ENCODE measurements around the gene KRTAP10-3. TPM values are rescaled to one million over a fixed set of nuclear protein-coding genes. Genes with fewer than 3 reads are reported as not detected.

Gene KRTAP10-3
- total RNA-seq, 1 experiment from 2014 or later: not detected

- TF ChIP-seq CTCF (IDR thresholded peaks at IDR 0.05 in 2 of 3, conservative IDR thresholded peaks at IDR 0.05 in 1 of 3; ENCODE audit: borderline replicate concordance in 1 of 3, insufficient read depth in 1 of 3, low read depth in 2 of 3, low read length in 2 of 3): no peak
- TF ChIP-seq ATF3 (IDR thresholded peaks at IDR 0.05): no peak
- no peak for TF ChIP-seq CEBPB (IDR thresholded peaks at IDR 0.05; ENCODE audit: low read depth)
- no peak for TF ChIP-seq EZH2phosphoT487 (IDR thresholded peaks at IDR 0.05; ENCODE audit: borderline replicate concordance)
- no peak for TF ChIP-seq TCF7L2 (IDR thresholded peaks at IDR 0.05; ENCODE audit: borderline replicate concordance, extremely low read depth, insufficient read depth, insufficient read length)
- TF ChIP-seq ELF1 (IDR thresholded peaks at IDR 0.05; ENCODE audit: borderline replicate concordance, low read depth): no peak
- no peak for TF ChIP-seq POLR2AphosphoS5 (IDR thresholded peaks at IDR 0.05; ENCODE audit: low read depth, low read length)
Measured at GRCh38 chr21:44511938-44512275, 46.7 kb downstream of the KRTAP10-3 start (continued).

- Histone ChIP-seq H3K9ac (ENCODE audit: low read length) (no peak overlapping the region), H3K79me2 (ENCODE audit: insufficient read depth, low read length) (no peaks in the 10 kb centered on the region), H3K36me3 (ENCODE audit: control insufficient read depth in 1 of 2, insufficient read depth in 2 of 2, low read length in 2 of 2) (no peaks in the 10 kb centered on the region), H3K4me2 (ENCODE audit: low read length) (peak overlapping the region; percentile 67; the same call in 1 of the 2 replicates), H3K4me1 (ENCODE audit: control insufficient read depth in 1 of 2, insufficient read depth in 2 of 2, low read length in 2 of 2) (peaks cover 9 to 15% of the 10 kb centered on the region in 2 experiments), H3K27ac (ENCODE audit: low read depth, low read length) (no peak overlapping the region), H3K4me3 (replicated peaks in 1 of 2; ENCODE audit: low read depth in 1 of 2, low read length in 2 of 2) (no peak overlapping the region), H2AFZ (ENCODE audit: low read depth, low read length, poor library complexity, severe bottlenecking) (no peak overlapping the region), H3K27me3 (ENCODE audit: insufficient read depth, low read length) (no peaks in the 10 kb centered on the region), H3K9me3 (ENCODE audit: control insufficient read depth in 1 of 2, insufficient read depth in 1 of 2, low read depth in 1 of 2, low read length in 2 of 2) (no peaks in the 10 kb centered on the region), H3K9me2 (ENCODE audit: insufficient read depth) (no peaks in the 10 kb centered on the region), H4K20me1 (ENCODE audit: insufficient read depth) (no peaks in the 10 kb centered on the region)
- CTCF ChIA-PET: interaction anchor here (0.9 to 2.2 kb wide), 8 partner anchors 10 to 627 kb away, joined by 3 to 38 read pairs (median 7); no protein-coding TSS in a partner anchor
- DNase-seq (ENCODE audit: low read depth, low spot score) (no peak), ATAC-seq (no peak)
- RAD21 ChIA-PET (ENCODE audit: low non-redundant PET in 1 of 2, low total read pairs in 2 of 2, uncharacterized antibody in 2 of 2, unreplicated experiment in 2 of 2): interaction anchor here (1.1 to 1.3 kb wide), 2 partner anchors 231 to 282 kb away, joined by 5 to 6 read pairs; no protein-coding TSS in a partner anchor
- POLR2A ChIA-PET: interaction anchor here (1.3 kb wide), 1 partner anchor 282 kb away, joined by 7 read pairs; no protein-coding TSS in a partner anchor
- BruUV-seq (replicated peaks): no TSS peak
- no peak for TF ChIP-seq POLR2A (IDR thresholded peaks at IDR 0.05; ENCODE audit: borderline replicate concordance, extremely low read depth, insufficient read depth, insufficient read length)
- TF ChIP-seq ZNF274 (IDR thresholded peaks at IDR 0.05; ENCODE audit: low read depth, low read length): no peak
- TF ChIP-seq CTCF (IDR thresholded peaks at IDR 0.05 in 2 of 3, conservative IDR thresholded peaks at IDR 0.05 in 1 of 3; ENCODE audit: borderline replicate concordance in 1 of 3, insufficient read depth in 1 of 3, low read depth in 2 of 3, low read length in 2 of 3): no peak
- no peak for TF ChIP-seq EZH2phosphoT487 (IDR thresholded peaks at IDR 0.05; ENCODE audit: borderline replicate concordance)
- TF ChIP-seq TCF7L2 (IDR thresholded peaks at IDR 0.05; ENCODE audit: borderline replicate concordance, extremely low read depth, insufficient read depth, insufficient read length): no peak
- TF ChIP-seq CEBPB (IDR thresholded peaks at IDR 0.05; ENCODE audit: low read depth): no peak
- no peak for TF ChIP-seq EZH2 (IDR thresholded peaks at IDR 0.05)
- no peak for TF ChIP-seq ZFX (IDR thresholded peaks at IDR 0.05)
- no peak for TF ChIP-seq CBX3 (IDR thresholded peaks at IDR 0.05; ENCODE audit: low read depth)
- TF ChIP-seq ATF3 (IDR thresholded peaks at IDR 0.05): no peak
- TF ChIP-seq FOSL1 (IDR thresholded peaks at IDR 0.05; ENCODE audit: low read depth): no peak
- no peak for TF ChIP-seq SP1 (IDR thresholded peaks at IDR 0.05; ENCODE audit: low read depth)
- TF ChIP-seq JUND (IDR thresholded peaks at IDR 0.05): no peak
- no peak for TF ChIP-seq ELF1 (IDR thresholded peaks at IDR 0.05; ENCODE audit: borderline replicate concordance, low read depth)
- no peak for TF ChIP-seq EGR1 (IDR thresholded peaks at IDR 0.05; ENCODE audit: low read depth)
- TF ChIP-seq YY1 (IDR thresholded peaks at IDR 0.05; ENCODE audit: extremely low read depth, insufficient replicate concordance, low read depth, low read length): no peak
- no peak for TF ChIP-seq MAX (IDR thresholded peaks at IDR 0.05)
- intact Hi-C loops (cut with micrococcal nuclease): loop anchor here (2.0 to 10.0 kb wide), 2 partner anchors 231 to 623 kb away; no protein-coding TSS in a partner anchor
Measured at GRCh38 chr21:44511219-44511937, 47.2 kb downstream of the KRTAP10-3 start.
